ENCODE results near the gene CALB2. TPM values are rescaled to one million over a fixed set of nuclear protein-coding genes. Genes with fewer than 3 reads are reported as not detected.

CALB2 gene
- polyA plus RNA-seq, 1 experiment: 0.16 TPM

DNA sequence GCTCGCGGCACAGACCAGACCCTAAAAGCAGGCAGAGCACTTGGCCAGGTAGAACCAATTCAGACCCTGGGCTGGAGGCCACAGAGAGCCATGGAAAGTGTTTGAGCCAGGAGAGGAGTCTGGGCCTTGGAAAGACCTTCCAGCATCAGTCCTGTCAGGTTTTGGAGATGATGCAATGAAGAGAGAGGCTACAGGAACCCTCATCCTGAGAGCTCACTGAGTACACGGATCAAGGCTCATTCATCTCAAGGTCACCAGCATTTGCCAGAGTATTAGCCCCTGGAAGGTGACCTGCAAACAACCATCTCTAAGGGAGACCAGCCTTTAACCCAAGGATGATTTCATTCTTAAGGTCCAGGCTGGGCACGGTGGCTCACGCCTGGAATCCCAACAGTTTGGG, 55.5 kb downstream of the CALB2 start:
- Histone ChIP-seq H3K36me3 (ENCODE audit: control insufficient read depth, insufficient read depth, low read length) (no peaks in the 10 kb centered on the region), H3K4me3 (ENCODE audit: low read depth, low read length) (no peak overlapping the region), H3K27me3 (ENCODE audit: control insufficient read depth, insufficient read depth, low read length) (peaks cover 8% of the 10 kb centered on the region)
- TF ChIP-seq, protein P1, sequence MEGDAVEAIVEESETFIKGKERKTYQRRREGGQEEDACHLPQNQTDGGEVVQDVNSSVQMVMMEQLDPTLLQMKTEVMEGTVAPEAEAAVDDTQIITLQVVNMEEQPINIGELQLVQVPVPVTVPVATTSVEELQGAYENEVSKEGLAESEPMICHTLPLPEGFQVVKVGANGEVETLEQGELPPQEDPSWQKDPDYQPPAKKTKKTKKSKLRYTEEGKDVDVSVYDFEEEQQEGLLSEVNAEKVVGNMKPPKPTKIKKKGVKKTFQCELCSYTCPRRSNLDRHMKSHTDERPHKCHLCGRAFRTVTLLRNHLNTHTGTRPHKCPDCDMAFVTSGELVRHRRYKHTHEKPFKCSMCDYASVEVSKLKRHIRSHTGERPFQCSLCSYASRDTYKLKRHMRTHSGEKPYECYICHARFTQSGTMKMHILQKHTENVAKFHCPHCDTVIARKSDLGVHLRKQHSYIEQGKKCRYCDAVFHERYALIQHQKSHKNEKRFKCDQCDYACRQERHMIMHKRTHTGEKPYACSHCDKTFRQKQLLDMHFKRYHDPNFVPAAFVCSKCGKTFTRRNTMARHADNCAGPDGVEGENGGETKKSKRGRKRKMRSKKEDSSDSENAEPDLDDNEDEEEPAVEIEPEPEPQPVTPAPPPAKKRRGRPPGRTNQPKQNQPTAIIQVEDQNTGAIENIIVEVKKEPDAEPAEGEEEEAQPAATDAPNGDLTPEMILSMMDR (IDR thresholded peaks at IDR 0.05; ENCODE audit: insufficient read depth, low read depth, low read length): no peak
- DNase-seq (ENCODE audit: low read depth): no peak
- ChIA-PET POLR2A (no interaction called here), CTCF (interaction anchor here (1.9 to 8.6 kb wide), 4 partner anchors 11 to 85 kb away, joined by 12 to 170 read pairs (median 48); partner anchors contain the start of gene ZNF19)

DNA sequence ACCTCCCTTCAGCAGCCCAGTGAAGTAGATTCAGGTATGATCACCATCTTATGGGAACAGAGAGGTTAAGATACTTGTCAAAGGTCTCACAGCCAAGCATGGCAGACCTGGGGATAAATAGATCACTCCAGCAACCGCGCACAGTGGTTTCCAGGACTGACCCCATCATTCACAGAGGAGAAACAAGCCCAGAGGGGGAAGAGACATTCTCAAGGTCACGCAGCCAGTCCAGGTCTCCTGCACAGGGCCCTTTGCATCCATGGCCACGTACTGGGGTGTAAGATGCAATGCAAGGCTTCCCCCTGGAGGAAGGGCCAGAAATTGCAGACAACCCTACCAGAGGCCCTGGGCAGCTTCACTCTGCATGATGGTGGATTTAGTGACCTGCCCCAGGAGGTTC, 63.4 kb downstream of the CALB2 start:
- Histone ChIP-seq H3K4me3 (ENCODE audit: low read depth, low read length) (no peak overlapping the region), H3K27me3 (ENCODE audit: control insufficient read depth, insufficient read depth, low read length) (peaks cover 12% of the 10 kb centered on the region), H3K36me3 (ENCODE audit: control insufficient read depth, insufficient read depth, low read length) (no peaks in the 10 kb centered on the region)
- POLR2A ChIA-PET: no interaction called here
- DNase-seq (ENCODE audit: low read depth): no peak
- CTCF ChIA-PET: interaction anchor here (6.2 kb wide), 1 partner anchor 10 kb away, joined by 41 read pairs; no protein-coding TSS in a partner anchor
- TF ChIP-seq, protein P1 (IDR thresholded peaks at IDR 0.05; ENCODE audit: insufficient read depth, low read depth, low read length): peak; percentile 38; the same call in 1 of the 2 replicates

DNA sequence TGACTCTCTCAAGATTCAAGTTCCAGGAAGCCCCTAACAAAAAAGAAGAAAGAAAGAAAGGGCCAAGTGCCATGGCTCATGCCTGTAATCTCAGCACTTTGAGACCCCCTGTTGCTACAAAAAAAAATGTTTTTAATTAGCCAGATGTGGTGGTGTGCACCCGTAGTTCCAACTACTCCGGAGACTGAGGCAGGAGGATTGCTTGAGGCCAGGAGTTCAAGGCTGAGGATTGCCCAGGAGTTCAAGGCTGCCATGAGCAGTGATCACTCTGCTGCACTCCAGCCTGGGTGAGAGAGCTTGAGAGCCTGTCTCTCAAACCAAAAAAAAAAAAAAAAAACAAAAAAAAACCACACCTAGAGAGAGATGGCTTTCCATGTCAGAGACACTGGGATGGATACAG, 64.5 kb downstream of the CALB2 start:
- ChIA-PET POLR2A (no interaction called here), CTCF (interaction anchor here (1.3 to 6.2 kb wide), 2 partner anchors 11 to 77 kb away, joined by 3 to 41 read pairs; no protein-coding TSS in a partner anchor)
- no peaks in the 10 kb centered on the region for H3K36me3 ChIP-seq (ENCODE audit: control insufficient read depth, insufficient read depth, low read length)
- H3K4me3 ChIP-seq (ENCODE audit: low read depth, low read length): no peak overlapping the region
- H3K27me3 ChIP-seq (ENCODE audit: control insufficient read depth, insufficient read depth, low read length): peaks cover 12% of the 10 kb centered on the region
- TF ChIP-seq, protein P1 (IDR thresholded peaks at IDR 0.05; ENCODE audit: insufficient read depth, low read depth, low read length): no peak
- DNase-seq (ENCODE audit: low read depth): no peak

DNA sequence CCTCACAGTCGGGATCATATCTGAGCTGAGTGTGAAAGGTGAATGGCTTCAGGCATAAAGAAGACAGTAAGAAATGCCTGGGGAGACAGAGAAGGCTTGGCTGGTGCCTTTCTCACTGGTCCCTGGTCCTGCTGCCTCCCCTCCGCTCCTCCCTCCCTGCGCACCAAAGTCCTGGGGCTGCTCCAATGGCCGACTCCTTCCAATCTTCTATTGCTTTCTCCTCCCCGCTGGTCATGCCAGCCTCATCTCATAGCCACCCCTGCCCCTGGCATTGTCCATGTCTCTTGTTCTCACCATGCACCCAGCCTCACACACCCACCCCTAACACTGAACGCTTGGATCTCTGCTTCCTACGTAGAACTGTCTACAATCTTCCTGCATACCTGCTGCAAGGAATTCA, 65.3 kb downstream of the CALB2 start:
- POLR2A ChIA-PET: no interaction called here

DNA sequence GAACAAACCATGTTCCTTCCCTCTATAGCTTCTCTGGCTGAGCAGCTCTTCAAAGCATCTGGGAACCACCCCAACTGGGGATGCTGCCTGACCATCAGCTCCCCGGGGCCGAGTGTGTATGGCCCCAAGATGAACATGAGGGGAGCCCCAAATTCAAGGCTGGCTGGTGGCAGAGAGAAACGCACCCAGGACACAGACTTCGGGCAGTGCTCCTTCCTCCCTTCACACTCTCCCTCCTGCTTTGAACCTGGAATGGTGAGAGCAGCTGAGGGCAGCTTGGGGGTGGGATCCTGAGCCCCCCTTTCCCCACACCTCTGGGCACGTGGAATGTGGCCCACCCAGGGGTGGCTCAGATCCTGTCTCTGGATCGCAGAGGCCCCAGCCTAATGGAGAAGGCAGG, 66.1 kb downstream of the CALB2 start:
- Histone ChIP-seq H3K36me3 (ENCODE audit: control insufficient read depth, insufficient read depth, low read length) (no peaks in the 10 kb centered on the region), H3K4me3 (ENCODE audit: low read depth, low read length) (no peak overlapping the region), H3K27me3 (ENCODE audit: control insufficient read depth, insufficient read depth, low read length) (peaks cover 9% of the 10 kb centered on the region; the same call in 1 of the 2 replicates)
- TF ChIP-seq, protein P1 (IDR thresholded peaks at IDR 0.05; ENCODE audit: insufficient read depth, low read depth, low read length): no peak
- DNase-seq (ENCODE audit: low read depth): no peak
- POLR2A ChIA-PET: no interaction called here
- CTCF ChIA-PET: interaction anchor here (6.2 kb wide), 1 partner anchor 12 kb away, joined by 41 read pairs; no protein-coding TSS in a partner anchor

More for the DNA sequence above, 65.3 kb downstream of the CALB2 start:
- CTCF ChIA-PET: interaction anchor here (1.3 to 6.2 kb wide), 2 partner anchors 12 to 76 kb away, joined by 3 to 41 read pairs; no protein-coding TSS in a partner anchor
- TF ChIP-seq, protein P1 (IDR thresholded peaks at IDR 0.05; ENCODE audit: insufficient read depth, low read depth, low read length): no peak
- no peaks in the 10 kb centered on the region for H3K36me3 ChIP-seq (ENCODE audit: control insufficient read depth, insufficient read depth, low read length)
- no peak overlapping the region for H3K4me3 ChIP-seq (ENCODE audit: low read depth, low read length)
- H3K27me3 ChIP-seq (ENCODE audit: control insufficient read depth, insufficient read depth, low read length): peaks cover 9% of the 10 kb centered on the region; the same call in 1 of the 2 replicates
- DNase-seq (ENCODE audit: low read depth): no peak

Measured in BJ (cell line).